ENCODE measurements around the gene TAGLN2. TPM values are rescaled to one million over a fixed set of nuclear protein-coding genes. Genes with fewer than 3 reads are reported as not detected.

The TAGLN2 gene
- total and polyA plus RNA-seq, 9 of the 15 experiments (the other 6 are each of a cell fraction or from before 2014, with no cell fraction given), result 192 to 683 (median 455) TPM

GRCh38 chr1:159949123-159949522 is 23.8 kb upstream of the TAGLN2 start:
- POLR2A ChIA-PET, result no interaction called here
- CTCF ChIA-PET (ENCODE audit: low intra/inter-chr PET ratio), result no interaction called here
- 20% methylated on average over 6 of the region's 6 CpGs for WGBS (ENCODE audit: insufficient coverage, low coverage, missing lambda C conversion rate)
- Histone ChIP-seq H3K27ac (ENCODE audit: extremely low read depth, low read depth, low read length) (no peak overlapping the region), H3K27me3 (ENCODE audit: control insufficient read depth in 2 of 2, insufficient read depth in 2 of 2, low read length in 2 of 2) (peaks cover 0 to 21% of the 10 kb centered on the region in 2 experiments; a peak in 3 of 5 replicates), H3K4me1 (replicated peaks in 1 of 2; ENCODE audit: control insufficient read depth in 2 of 2, insufficient read depth in 2 of 2, low read length in 2 of 2) (peaks cover 10 to 13% of the 10 kb centered on the region in 2 experiments), H3K9ac (ENCODE audit: insufficient read depth in 1 of 2, low read depth in 2 of 2, low read length in 2 of 2) (peak overlapping the region in 1 of 2 experiments; percentile 68; a peak in 1 of 4 replicates), H3K4me3 (no peak overlapping the region), H3K9me3 (replicated peaks; ENCODE audit: control insufficient read depth, insufficient read depth, low read depth, low read length) (no peaks in the 10 kb centered on the region), H3K36me3 (ENCODE audit: control insufficient read depth, insufficient read depth, low read length) (no peaks in the 10 kb centered on the region), H3K4me2 (ENCODE audit: insufficient read depth, low read length) (no peak overlapping the region), H3K9me1 (ENCODE audit: control insufficient read depth, insufficient read depth, low read length) (no peaks in the 10 kb centered on the region), H3K79me2 (ENCODE audit: control insufficient read depth, insufficient read depth, low read length) (no peaks in the 10 kb centered on the region), H2AFZ (ENCODE audit: low read depth, low read length) (peak overlapping the region; percentile 2; the same call in 1 of the 2 replicates), H4K20me1 (replicated peaks; ENCODE audit: control insufficient read depth, insufficient read depth, low read length) (no peaks in the 10 kb centered on the region)
- intact Hi-C loops (cut with micrococcal nuclease), result loop anchor here (5.0 kb wide), 1 partner anchor 167 kb away; the partner anchor contains the start of gene DUSP23
- in situ Hi-C loops (cut with MboI), result no loop called here
- BruUV-seq (replicated peaks), result no TSS peak
- FAIRE-seq, result peak; percentile 42
- TF ChIP-seq MAFK (IDR thresholded peaks at IDR 0.05; ENCODE audit: low read length), result peak; percentile 21; the same call in 1 of the 2 replicates
- no peak for TF ChIP-seq CREM (IDR thresholded peaks at IDR 0.05; ENCODE audit: low read depth)
- TF ChIP-seq C11orf30 (IDR thresholded peaks at IDR 0.05; ENCODE audit: low read depth), result peak; percentile 30; the same call in 1 of the 2 replicates
- TF ChIP-seq NKRF (IDR thresholded peaks at IDR 0.05; ENCODE audit: borderline replicate concordance), result no peak
- no peak for TF ChIP-seq XRCC5 (IDR thresholded peaks at IDR 0.05; ENCODE audit: low read depth, low read length)
- TF ChIP-seq ZKSCAN8 (CRISPR knock-in tag; IDR thresholded peaks at IDR 0.05), result no peak
- no peak for TF ChIP-seq SMARCB1 (IDR thresholded peaks at IDR 0.05; ENCODE audit: insufficient read length, low read depth)
- no peak for TF ChIP-seq RBM34 (IDR thresholded peaks at IDR 0.05; ENCODE audit: borderline replicate concordance, insufficient read depth, low read length)
- TF ChIP-seq MAFF (IDR thresholded peaks at IDR 0.05; ENCODE audit: low read length), result peak; percentile 40; the same call in 1 of the 2 replicates
- peak; percentile 38; the same call in 1 of the 2 replicates for TF ChIP-seq NFE2 (IDR thresholded peaks at IDR 0.05; ENCODE audit: low read depth)
- TF ChIP-seq MAX (CRISPR knock-in tag; IDR thresholded peaks at IDR 0.05), result no peak
- TF ChIP-seq ZSCAN32 (CRISPR knock-in tag; IDR thresholded peaks at IDR 0.05), result no peak
- no peak for TF ChIP-seq SRSF9 (IDR thresholded peaks at IDR 0.05; ENCODE audit: borderline replicate concordance, low read depth, low read length)
- TF ChIP-seq, protein P1, sequence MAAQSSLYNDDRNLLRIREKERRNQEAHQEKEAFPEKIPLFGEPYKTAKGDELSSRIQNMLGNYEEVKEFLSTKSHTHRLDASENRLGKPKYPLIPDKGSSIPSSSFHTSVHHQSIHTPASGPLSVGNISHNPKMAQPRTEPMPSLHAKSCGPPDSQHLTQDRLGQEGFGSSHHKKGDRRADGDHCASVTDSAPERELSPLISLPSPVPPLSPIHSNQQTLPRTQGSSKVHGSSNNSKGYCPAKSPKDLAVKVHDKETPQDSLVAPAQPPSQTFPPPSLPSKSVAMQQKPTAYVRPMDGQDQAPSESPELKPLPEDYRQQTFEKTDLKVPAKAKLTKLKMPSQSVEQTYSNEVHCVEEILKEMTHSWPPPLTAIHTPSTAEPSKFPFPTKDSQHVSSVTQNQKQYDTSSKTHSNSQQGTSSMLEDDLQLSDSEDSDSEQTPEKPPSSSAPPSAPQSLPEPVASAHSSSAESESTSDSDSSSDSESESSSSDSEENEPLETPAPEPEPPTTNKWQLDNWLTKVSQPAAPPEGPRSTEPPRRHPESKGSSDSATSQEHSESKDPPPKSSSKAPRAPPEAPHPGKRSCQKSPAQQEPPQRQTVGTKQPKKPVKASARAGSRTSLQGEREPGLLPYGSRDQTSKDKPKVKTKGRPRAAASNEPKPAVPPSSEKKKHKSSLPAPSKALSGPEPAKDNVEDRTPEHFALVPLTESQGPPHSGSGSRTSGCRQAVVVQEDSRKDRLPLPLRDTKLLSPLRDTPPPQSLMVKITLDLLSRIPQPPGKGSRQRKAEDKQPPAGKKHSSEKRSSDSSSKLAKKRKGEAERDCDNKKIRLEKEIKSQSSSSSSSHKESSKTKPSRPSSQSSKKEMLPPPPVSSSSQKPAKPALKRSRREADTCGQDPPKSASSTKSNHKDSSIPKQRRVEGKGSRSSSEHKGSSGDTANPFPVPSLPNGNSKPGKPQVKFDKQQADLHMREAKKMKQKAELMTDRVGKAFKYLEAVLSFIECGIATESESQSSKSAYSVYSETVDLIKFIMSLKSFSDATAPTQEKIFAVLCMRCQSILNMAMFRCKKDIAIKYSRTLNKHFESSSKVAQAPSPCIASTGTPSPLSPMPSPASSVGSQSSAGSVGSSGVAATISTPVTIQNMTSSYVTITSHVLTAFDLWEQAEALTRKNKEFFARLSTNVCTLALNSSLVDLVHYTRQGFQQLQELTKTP (IDR thresholded peaks at IDR 0.05; ENCODE audit: low read depth in 1 of 2, partially characterized antibody in 2 of 2), result no peak
- DNase-seq (ENCODE audit: extremely low read depth in 1 of 4, low spot score in 3 of 4), result peak in 1 of 4 experiments; percentile 16
- no peak for ATAC-seq
